HG03439 (cell line): ENCODE data around the gene ADAMTS9.

Experiments used
- ATAC-seq: cut with Tn5 transposase; IDR thresholded peaks from one replicate; pipeline ENCODE4 v1.9.1; 2021; ENCODE audit warnings: mild to moderate bottlenecking, moderate library complexity; ENCODE audit not compliant: unreplicated experiment

ADAMTS9 gene

DNA sequence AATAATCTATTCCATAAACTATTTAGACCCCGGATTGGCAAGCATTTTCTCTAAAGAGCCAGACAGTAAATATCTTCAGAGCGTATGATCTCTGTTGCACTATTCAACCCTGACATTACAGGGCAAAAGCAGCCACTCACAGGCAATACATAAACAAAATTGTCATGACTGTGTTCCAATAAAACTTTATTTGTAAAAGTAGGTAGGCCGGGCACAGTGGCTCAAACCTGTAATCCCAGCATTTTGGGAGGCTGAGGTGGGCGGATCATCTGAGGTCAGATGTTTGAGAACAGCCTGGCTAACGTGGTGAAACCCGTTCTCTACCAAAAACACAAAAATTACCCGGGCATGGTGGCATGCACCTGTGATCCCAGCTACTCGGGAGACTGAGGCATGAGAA is 66.5 kb downstream of the ADAMTS9 start:
- ATAC-seq = no peak

DNA sequence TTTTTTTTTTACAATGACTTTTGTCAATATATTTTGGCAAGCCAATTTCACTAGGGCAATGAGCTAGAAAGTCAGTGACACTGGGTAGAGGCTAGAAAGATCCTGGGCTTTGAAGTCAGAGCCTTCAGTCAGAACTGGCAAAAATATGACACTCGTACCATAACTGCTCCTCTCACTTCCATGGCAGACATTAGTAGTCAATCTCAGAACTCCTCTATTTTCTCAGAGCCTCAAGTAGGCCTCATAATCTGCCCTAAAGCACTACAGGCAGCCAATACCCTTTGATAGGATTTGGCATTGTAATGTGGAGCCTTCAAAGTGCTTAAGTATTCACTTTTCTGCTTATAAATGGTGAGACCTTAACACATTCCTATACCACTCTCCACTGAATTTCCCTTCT is 67.8 kb downstream of the ADAMTS9 start:
- ATAC-seq = no peak

DNA sequence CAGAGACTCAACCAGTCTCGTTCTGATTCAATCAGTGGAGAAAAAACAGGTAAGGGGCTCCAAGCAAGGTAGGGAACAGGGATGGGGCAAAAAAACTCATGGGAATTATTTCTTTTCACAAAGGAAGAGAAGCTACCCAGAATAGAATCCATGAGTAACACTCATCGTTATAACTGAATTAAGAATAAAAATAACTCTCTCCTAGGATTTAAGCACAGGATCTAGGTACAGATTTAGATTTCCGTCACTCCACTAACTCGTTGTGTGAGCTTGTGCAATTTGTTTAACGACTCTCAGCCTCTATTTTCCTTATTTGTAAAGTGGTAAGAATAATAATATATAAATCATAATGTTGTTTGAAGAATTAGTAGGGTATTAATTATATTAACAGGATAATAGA is 68.6 kb downstream of the ADAMTS9 start:
- ATAC-seq = no peak

DNA sequence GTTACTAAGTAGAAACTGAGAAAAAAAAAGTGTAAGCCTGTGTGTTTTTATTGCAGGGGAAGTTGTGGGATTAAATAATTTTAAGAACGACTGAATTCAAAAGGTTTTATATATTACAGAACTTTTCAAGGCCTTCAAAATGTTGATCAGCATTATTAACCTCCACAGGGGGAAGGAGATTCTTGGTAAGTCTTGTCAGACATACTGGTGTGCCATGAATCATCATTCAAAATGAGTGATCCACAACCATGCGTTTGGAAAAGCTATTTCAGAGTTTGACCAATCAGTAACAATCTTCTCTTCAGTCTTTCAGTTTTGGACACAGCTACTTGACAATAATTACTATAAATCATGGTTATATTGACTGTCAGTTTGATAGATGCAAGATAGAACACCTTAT is 70.2 kb downstream of the ADAMTS9 start:
- no peak for ATAC-seq

DNA sequence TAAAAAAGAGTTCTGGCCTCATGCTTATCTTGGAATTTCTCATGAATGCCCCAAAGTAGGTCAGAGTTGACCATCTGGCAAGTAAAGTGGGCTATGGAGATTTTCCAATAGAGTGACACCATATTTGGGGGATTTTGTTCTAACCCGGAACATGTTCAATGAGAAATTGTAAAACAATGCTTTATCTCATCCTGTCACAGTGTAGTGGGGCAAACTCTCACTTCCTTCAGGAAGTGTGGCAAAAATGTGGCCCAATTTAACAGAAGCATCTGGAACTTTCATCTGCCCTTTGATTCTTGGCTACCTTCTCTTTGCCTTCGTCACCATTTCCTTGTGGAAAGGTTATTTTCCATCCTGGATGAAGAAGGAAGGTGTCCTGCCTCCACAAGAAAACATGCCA is 70.8 kb downstream of the ADAMTS9 start:
- ATAC-seq = no peak

DNA sequence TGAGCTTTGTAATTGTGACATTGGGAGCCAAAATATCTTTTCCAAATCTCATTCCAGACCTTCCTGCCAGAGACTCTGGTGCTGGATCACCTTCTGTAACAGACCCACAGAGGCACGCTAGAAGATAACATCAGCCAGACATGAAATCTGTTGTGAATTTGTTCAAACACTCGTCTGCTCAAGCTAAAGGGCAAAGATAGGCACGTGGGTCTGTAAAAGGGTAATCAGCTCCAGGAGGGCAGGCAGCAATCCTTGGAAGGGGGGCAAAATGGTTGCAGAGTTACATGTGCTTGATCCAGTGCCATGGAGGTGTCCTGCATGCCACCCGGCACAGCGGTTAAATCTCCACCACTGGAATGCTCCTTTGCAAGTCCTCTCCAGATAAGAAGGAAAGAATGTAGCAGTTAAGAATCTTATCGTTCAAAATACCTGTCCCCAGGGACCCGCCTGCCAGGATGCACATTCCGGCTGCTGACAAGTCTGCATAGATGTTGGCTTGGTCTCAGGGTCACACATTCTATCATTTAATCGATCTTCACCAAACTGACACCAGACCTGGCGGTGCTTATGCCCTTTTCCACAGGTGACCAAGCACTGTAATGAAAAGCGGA is 74.8 kb downstream of the ADAMTS9 start:
- no peak for ATAC-seq

DNA sequence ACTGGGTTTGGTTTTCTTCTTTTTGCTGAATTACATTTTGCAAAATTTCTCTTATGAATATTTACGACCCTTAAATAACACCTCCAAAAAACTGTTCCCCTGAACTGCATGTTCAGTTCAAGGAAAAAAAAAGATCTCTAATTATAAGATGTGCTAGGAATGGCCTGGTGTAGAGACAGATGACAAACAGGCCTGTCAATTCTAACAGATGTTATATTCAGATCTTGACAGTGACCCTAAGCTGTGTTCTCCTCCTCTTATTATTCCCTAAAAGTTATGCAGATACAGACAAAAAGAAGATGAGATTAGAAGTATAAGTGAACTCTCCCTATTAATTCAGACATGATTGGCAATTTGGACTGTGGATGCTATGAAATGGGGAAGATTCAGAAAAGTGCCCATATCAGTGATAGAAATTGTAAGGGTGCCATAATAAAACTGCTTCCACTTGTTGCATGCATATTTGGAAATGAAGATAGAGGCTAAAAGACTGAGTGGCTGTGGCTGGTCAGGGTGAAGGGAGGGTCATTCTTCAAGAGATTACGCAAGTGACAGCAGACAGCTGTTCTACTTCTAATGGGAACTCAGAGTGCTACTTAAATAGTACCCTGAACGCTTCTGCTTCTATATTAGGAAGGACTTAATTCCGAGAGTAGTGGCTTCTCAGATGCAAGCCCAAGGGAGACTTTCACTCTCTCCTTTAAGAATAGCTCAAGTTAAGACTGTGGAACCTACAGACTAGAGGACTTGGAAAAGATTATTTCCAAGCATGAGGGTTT is 75.5 kb downstream of the ADAMTS9 start:
- ATAC-seq = no peak

DNA sequence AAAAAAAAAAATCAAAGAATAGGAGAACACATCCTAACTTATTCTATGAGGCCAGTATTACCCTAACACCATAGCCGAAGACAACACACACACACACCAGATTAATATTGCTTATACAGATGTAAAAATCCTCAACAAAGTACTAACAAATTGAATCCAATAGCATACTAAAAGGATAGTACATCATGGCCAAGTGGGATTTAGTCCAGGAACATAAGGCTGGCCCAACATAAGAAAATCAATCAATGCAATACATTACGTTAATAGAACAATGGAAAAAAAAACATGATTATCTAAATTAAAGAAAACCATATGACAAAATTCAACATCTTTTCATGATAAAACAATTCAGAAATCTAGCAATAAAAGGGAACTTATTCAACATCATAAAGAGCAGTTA is 79.1 kb downstream of the ADAMTS9 start:
- no peak for ATAC-seq

DNA sequence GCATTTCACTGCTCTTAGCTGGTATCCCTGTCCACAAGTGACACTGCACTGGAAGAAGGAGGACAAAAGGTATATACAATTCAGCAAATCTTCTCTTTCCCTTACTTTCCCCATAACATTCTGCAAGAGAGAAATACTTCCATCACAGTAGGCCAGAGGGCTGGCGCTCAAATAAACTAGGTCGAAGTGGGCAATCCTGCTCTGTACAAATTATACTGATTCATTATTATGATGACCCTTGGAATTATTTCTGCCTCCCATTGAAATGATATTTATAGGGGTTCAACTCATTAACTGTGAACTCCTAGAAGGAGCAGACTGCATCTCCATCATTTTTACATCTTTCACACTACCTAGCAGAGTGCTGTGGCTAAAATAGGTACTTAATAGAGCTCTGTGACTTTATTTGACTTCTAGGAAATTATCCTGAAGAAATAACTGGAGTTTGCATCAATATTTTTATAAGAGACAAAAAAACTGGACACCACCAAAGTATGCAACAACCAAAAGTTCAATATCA is 80.7 kb downstream of the ADAMTS9 start:
- ATAC-seq = no peak

DNA sequence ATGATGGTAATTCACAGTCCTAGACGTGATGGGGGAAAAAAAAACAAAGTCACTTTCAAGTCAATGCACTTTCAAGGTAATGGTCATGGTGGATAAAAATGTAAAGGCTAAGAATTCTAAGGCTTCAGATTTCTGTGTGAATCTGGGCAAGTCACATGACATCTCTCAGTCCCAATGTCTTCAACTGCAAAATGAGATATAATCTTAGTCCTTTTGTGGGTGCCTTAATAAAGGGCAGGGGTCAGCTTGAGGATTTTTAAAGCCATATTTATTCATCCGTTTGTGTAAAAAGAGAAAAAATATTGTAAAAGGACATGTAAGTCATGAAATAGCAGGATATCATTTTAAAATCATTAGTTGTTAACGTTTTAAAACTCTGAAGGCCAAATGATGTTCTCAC is 83.5 kb downstream of the ADAMTS9 start:
- ATAC-seq = no peak

DNA sequence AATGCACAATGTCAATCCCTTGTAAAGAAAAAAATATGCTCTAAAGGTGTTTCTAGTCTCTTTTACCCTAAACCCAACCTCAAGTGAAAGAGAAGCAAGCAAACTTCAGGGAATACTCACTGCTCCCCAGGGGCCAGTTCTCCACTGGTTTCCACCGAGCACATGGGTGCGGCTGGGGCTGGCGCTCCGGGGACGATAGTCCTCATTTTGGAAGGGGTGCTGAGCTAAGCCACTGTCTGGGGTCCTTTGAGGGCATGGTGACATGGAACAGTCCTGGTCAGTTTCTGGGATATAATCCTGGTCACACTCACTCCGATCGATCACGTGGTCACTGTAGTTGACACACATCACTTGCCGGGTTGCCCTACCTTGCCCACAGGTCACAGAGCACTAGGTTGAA is 86.0 kb downstream of the ADAMTS9 start:
- no peak for ATAC-seq

DNA sequence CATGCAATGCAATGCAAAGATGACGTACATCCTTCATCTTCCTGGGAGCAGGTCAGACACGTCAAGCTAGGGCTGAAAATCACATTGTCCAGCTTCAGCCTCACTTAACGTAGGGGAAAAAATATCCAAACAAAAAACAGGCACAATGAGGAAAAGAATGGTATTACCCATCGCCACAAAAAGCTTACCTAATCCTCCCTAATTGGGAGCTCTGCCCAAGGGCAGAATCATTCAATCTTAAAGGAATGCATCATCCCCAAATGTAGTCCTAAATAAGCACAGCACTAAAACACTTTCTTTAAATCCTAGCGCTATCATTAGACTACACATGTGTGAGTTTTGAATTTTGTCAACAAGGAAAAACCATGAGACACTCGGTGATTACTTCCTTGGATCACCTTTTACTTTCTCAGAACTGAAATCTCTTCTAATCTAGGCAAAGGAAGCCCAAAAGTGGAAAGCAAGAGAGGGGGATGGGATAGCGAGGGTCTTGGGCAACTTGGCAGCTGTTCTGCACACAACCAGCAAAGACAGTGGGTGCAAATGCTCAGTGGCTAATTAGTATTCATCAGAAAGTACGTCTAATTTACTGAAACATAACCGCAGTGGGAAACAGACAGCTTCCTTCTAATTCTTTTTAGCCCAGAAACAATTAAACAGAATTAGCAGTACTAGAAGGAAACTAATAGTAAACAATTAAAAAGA is 87.4 kb downstream of the ADAMTS9 start:
- ATAC-seq = no peak

DNA sequence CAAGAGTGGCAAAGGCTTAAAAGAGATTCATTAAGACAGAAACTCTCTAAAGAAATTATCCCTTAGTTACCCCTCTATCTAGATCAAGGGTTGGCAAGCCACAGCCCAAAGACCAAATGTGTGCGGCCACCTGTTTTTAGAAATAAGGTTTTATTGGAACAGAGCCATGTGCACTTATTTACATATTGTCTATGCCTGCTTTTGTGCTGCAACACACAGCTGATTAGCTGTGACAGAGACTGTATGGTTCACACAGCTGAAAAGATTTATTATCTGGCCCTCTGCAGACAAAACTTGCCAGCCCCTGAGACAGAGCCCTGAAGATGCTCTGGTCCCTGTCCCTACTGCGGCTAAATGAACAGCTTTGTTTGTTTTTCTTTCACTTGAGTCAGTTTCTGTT is 88.1 kb downstream of the ADAMTS9 start:
- no peak for ATAC-seq

DNA sequence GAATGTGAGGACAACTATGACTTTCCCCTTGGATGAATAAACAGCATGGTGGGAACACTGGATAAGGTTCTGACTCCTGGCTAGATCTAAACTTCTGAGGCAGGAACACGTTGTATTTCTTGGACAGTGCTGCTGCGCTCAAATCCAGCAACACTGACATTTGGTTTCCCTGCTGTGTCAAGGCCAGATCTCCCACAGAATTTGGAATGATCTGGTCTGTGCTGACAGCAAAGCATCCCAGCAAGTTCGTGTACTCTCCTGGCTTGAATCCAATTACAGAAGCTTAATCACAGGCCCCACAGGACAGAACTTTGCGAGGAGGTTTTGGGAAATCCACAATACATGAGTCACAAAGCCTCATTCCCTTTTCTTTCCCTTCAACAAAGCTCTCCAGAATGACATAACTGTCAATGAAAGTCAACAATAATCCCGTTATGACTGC is 92.5 kb downstream of the ADAMTS9 start:
- no peak for ATAC-seq

DNA sequence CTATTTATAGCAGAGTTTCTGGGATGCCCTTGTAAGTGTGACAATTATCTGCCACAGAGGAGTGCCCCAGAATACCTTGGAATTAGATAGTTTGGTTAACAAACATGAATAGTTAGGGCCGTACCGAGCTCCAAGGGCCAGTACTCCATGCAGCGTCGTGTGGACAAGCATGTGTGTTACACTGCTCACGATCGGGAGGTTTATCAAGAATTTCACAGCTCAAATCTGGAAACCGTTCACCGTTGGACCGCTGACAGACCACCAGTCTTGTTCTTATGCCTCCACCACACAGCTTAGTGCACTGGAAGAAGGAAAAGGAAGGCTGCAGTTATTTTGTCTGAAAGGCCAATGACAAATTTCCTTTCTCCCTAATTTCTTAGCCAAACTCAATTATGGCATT is 93.7 kb downstream of the ADAMTS9 start:
- ATAC-seq = no peak

DNA sequence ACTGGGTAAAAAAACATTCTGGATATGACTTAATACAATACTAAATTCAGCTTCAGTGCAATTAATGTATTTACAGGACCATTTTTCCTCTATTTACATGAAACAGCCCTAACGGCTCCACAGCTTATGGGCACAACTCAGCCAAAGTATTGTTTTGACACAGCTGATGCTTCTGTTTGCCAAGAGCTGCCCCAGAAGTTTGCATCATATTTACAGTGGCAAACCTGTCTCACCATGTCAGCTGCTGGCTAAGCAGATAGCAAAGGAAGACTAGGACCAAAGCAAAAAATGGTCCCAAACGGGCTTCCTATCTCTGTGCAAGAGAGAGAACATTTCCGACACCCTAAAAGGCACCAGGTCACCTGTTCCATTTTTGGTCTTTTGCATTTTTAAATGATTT is 94.5 kb downstream of the ADAMTS9 start:
- no peak for ATAC-seq

DNA sequence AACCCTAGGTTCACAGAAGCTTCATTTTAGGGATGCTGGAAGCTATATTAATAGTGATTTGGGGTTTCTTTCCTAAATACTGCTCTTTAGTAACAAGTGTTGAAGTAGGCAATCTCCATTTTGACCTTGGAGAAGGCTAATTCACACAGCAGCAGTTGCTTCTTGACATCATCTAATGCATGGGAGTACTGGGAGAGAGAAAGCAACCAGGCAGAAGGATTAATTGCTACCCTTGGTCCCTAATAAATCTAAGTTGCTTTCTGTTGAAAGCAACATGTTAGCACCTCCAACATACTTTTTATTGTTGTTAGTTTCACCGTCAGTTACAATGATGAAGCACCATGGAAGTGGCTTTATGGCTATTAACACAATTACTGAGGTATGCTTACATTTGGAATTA is 96.2 kb downstream of the ADAMTS9 start:
- ATAC-seq = no peak

DNA sequence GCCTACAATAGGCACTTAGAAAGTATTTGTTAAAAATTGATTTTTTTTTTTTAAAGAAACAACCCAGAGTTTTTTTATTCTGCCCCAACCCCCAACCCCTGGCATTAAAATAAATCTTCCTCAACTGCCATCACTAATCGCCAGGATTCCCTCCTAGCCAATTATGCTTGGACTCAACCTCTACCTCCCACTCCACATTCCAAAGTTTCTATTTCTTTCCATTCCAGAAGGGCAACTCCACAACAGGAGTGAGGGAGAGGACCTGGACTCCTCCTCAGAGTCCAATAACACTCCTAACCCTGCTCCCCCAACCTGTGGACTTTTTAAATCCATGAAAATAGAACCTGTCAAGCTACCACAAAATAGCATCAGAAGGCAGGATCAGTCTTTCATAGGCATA is 99.4 kb downstream of the ADAMTS9 start:
- ATAC-seq = no peak

DNA sequence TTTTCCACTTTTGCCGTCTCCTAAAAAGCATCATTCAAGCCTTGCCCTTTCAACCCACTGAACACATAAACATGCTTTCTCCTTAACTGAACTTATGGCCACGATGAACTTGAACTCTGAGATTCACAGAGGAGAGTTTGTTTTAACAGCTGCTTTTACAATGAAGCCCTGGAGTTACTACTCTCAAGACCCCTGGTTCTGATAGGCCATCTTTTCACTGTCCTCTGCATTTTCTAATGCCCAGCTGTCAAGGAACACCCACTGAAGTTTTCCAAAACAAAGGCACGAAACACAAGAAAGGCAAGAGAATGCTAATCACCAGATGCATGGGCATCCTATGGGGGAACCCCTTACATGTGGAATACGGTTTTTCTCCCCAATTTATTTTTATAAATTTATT is 100.8 kb downstream of the ADAMTS9 start:
- no peak for ATAC-seq

DNA sequence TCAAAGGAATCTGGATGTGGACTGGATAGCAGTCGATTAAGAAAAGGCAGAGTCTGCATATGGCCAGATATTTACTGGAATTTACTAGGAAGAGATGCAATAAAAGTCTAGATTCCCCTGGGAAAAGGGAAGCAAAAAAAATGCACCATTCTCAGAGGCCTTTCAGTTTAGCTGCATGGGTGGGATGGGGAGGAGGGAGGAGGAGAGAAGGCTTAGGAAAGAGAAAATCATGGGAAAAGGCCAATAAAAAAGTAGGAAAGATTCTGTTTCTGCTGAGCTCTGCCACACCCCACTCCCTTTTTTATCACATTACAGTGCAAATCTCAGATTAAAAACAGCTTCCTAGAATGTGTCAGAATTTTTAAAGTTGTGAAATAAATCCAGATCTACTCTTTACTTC is 103.6 kb downstream of the ADAMTS9 start:
- no peak for ATAC-seq

DNA sequence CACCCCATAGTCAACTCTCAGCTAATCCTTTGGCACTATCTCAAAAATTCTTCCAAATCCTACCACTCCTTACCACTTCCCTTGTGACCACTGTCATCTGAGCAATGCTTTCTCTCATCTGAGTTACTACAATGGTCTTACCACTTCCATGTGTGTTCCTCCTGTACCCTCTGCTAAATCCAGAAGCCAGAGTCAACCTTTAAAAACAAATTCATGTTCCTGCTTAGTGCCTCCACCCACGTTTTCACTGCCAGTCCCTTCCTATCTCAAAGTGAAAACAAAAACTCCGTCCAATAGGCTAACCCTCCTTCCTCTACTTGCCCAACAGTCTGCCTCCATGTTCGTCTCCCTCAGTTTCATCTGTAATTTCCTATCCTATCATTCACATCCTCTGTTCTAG is 109.0 kb downstream of the ADAMTS9 start:
- ATAC-seq = no peak
